22Rv1 (cell line): ENCODE data around the gene TRMT112.

Experiments used
- CTCF ChIP-seq: fragments of 450-650 bp; IDR thresholded peaks from 2 replicates; pipeline ENCODE4 v1.5.1; 2017; ENCODE audit warnings: mild to moderate bottlenecking
- ZFX ChIP-seq: fragments of 450-650 bp; IDR thresholded peaks from 2 replicates; pipeline ENCODE4 v1.6.1; 2017; ENCODE audit warnings: antibody characterized with exemption, borderline replicate concordance

GRCh38 chr11:64296236-64296635, 21.1 kb downstream of the TRMT112 start:
- no peak for TF ChIP-seq CTCF
- no peak for TF ChIP-seq ZFX
